ENCODE data around the gene TXNDC2.
"Not testable (repeated sequence)": the region's sequence is repeated elsewhere in the genome, so short reads cannot be mapped to it uniquely, and the experiment has no call there.

Gene TXNDC2

GRCh38 chr18:9856092-9856491, 29.7 kb upstream of the TXNDC2 start:
- H2BK15ac ChIP-seq (replicated peaks; ENCODE audit: low read depth) = no peak overlapping the region
- H2BK5ac ChIP-seq (ENCODE audit: low read length) = no peak overlapping the region
- no peak overlapping the region for H3K23ac ChIP-seq (ENCODE audit: low read length)
- H3K56ac ChIP-seq (ENCODE audit: low read length) = peak overlapping the region; percentile 2
- no peak overlapping the region for H3K9ac ChIP-seq (ENCODE audit: low read length)
- no peak overlapping the region for H2AK5ac ChIP-seq (ENCODE audit: low read length)
- no peaks in the 10 kb centered on the region for H3K79me2 ChIP-seq (ENCODE audit: control insufficient read depth, insufficient read depth, low read length)
- H3K27me3 ChIP-seq (ENCODE audit: insufficient read depth, low read length, poor library complexity) = no peaks in the 10 kb centered on the region
- H4K5ac ChIP-seq (ENCODE audit: low read length) = no peak overlapping the region
- no peak overlapping the region for H4K8ac ChIP-seq (ENCODE audit: low read depth, low read length)
- no peak overlapping the region for H3K4me3 ChIP-seq (ENCODE audit: low read length)
- H3K36me3 ChIP-seq (ENCODE audit: control insufficient read depth, insufficient read depth, low read length) = no peaks in the 10 kb centered on the region
- H3K4ac ChIP-seq (ENCODE audit: low read depth, low read length) = no peak overlapping the region
- H3K79me1 ChIP-seq (ENCODE audit: low read length) = no peaks in the 10 kb centered on the region
- no CpG with 5 or more reads among the region's 3 CpGs for WGBS (ENCODE audit: extremely low coverage, insufficient coverage, low lambda C conversion rate)
- H3K4me2 ChIP-seq (ENCODE audit: low read length) = no peak overlapping the region
- no peak overlapping the region for H3K18ac ChIP-seq (ENCODE audit: low read length)
- H3K27ac ChIP-seq (ENCODE audit: low read depth, low read length) = no peak overlapping the region
- H2BK120ac ChIP-seq (ENCODE audit: low read depth, low read length) = no peak overlapping the region
- no peak for DNase-seq
- no peaks in the 10 kb centered on the region for H3K4me1 ChIP-seq (ENCODE audit: control insufficient read depth, low read depth, low read length)

DNA sequence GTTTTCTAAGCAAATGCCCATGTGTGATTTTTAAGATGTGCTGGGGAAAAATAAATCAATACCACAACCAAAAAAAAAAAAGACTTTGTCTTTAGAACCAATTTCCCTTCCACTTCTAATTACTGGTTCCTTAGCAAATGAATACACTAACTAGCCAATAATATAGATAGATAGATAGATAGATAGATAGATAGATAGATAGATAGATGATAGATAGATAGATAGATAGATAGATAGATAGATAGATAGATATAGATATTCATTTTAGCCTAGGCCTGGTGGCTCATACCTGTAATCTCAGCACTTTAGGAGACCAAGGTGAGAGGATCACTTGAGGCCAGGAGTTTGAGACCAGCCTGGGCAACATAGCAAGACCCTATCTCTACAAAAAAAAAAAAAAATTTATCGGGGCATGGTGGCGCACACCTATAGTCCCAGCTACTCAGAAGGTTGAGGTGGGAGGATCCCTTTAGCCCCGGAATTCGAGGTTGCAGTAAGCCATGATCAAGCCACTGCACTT, 28.2 kb upstream of the TXNDC2 start:
- no CpG with 5 or more reads among the region's 4 CpGs for WGBS (ENCODE audit: extremely low coverage, insufficient coverage, low lambda C conversion rate)
- H3K4me1 ChIP-seq (ENCODE audit: control insufficient read depth, low read depth, low read length); H3K27ac ChIP-seq (ENCODE audit: low read depth, low read length): not testable (repeated sequence)

DNA sequence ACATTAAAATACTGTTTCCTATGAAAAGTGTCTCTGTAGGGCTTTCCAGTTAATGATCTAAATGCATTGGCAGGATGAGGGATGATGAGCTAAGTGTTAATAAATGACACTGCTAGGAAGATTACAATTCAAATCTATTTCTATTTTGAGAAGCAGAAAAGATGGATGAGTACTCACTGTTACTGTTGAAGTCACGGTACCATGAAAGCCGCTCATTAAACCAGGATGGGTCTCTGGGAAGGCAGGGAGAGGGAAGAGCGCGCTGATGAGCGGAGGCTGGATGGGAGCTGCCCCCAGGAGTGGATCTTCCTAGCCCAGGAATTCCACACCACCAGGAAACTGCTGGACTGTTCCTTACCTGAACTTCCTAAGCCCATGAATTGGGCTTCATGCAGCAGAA, 27.1 kb upstream of the TXNDC2 start:
- WGBS (ENCODE audit: extremely low coverage, insufficient coverage, low lambda C conversion rate) = no CpG with 5 or more reads among the region's 5 CpGs
- Histone ChIP-seq H3K4me3 (ENCODE audit: low read length) (no peak overlapping the region), H2BK5ac (ENCODE audit: low read length) (no peak overlapping the region), H3K79me2 (ENCODE audit: control insufficient read depth, insufficient read depth, low read length) (no peaks in the 10 kb centered on the region), H3K23ac (ENCODE audit: low read length) (no peak overlapping the region), H4K8ac (ENCODE audit: low read depth, low read length) (no peak overlapping the region), H3K27ac (ENCODE audit: low read depth, low read length) (no peak overlapping the region), H4K5ac (ENCODE audit: low read length) (no peak overlapping the region), H3K4me2 (ENCODE audit: low read length) (no peak overlapping the region), H2BK15ac (replicated peaks; ENCODE audit: low read depth) (no peak overlapping the region), H3K36me3 (ENCODE audit: control insufficient read depth, insufficient read depth, low read length) (no peaks in the 10 kb centered on the region), H2AK5ac (ENCODE audit: low read length) (no peak overlapping the region), H3K27me3 (ENCODE audit: insufficient read depth, low read length, poor library complexity) (no peaks in the 10 kb centered on the region), H3K4ac (ENCODE audit: low read depth, low read length) (no peak overlapping the region), H3K56ac (ENCODE audit: low read length) (no peak overlapping the region), H3K79me1 (ENCODE audit: low read length) (no peaks in the 10 kb centered on the region), H3K4me1 (ENCODE audit: control insufficient read depth, low read depth, low read length) (no peaks in the 10 kb centered on the region), H3K18ac (ENCODE audit: low read length) (no peak overlapping the region), H3K9ac (ENCODE audit: low read length) (no peak overlapping the region), H2BK120ac (ENCODE audit: low read depth, low read length) (no peak overlapping the region)
- DNase-seq = no peak

More for the DNA sequence above, 28.2 kb upstream of the TXNDC2 start:
- not testable (repeated sequence) for H2AK5ac ChIP-seq (ENCODE audit: low read length); DNase-seq; H3K56ac ChIP-seq (ENCODE audit: low read length); H4K5ac ChIP-seq (ENCODE audit: low read length); H3K9ac ChIP-seq (ENCODE audit: low read length); H3K79me1 ChIP-seq (ENCODE audit: low read length); H4K8ac ChIP-seq (ENCODE audit: low read depth, low read length); H3K27me3 ChIP-seq (ENCODE audit: insufficient read depth, low read length, poor library complexity); H3K23ac ChIP-seq (ENCODE audit: low read length); H3K79me2 ChIP-seq (ENCODE audit: control insufficient read depth, insufficient read depth, low read length); H2BK5ac ChIP-seq (ENCODE audit: low read length); H3K36me3 ChIP-seq (ENCODE audit: control insufficient read depth, insufficient read depth, low read length); H2BK15ac ChIP-seq (replicated peaks; ENCODE audit: low read depth); H3K18ac ChIP-seq (ENCODE audit: low read length); H2BK120ac ChIP-seq (ENCODE audit: low read depth, low read length); H3K4me3 ChIP-seq (ENCODE audit: low read length); H3K4ac ChIP-seq (ENCODE audit: low read depth, low read length); H3K4me2 ChIP-seq (ENCODE audit: low read length)

GRCh38 chr18:9859232-9859631, 26.5 kb upstream of the TXNDC2 start:
- Histone ChIP-seq H2BK5ac (ENCODE audit: low read length) (no peak overlapping the region), H4K8ac (ENCODE audit: low read depth, low read length) (no peak overlapping the region), H3K56ac (ENCODE audit: low read length) (no peak overlapping the region), H3K4ac (ENCODE audit: low read depth, low read length) (no peak overlapping the region), H2AK5ac (ENCODE audit: low read length) (no peak overlapping the region), H3K4me1 (ENCODE audit: control insufficient read depth, low read depth, low read length) (no peaks in the 10 kb centered on the region), H3K18ac (ENCODE audit: low read length) (no peak overlapping the region), H3K9ac (ENCODE audit: low read length) (no peak overlapping the region), H3K36me3 (ENCODE audit: control insufficient read depth, insufficient read depth, low read length) (no peaks in the 10 kb centered on the region), H3K27ac (ENCODE audit: low read depth, low read length) (no peak overlapping the region), H3K79me1 (ENCODE audit: low read length) (no peaks in the 10 kb centered on the region), H3K23ac (ENCODE audit: low read length) (no peak overlapping the region), H2BK15ac (replicated peaks; ENCODE audit: low read depth) (no peak overlapping the region), H4K5ac (ENCODE audit: low read length) (no peak overlapping the region), H3K79me2 (ENCODE audit: control insufficient read depth, insufficient read depth, low read length) (no peaks in the 10 kb centered on the region), H2BK120ac (ENCODE audit: low read depth, low read length) (no peak overlapping the region), H3K4me3 (ENCODE audit: low read length) (no peak overlapping the region), H3K27me3 (ENCODE audit: insufficient read depth, low read length, poor library complexity) (no peaks in the 10 kb centered on the region), H3K4me2 (ENCODE audit: low read length) (no peak overlapping the region)
- WGBS (ENCODE audit: extremely low coverage, insufficient coverage, low lambda C conversion rate) = no CpG with 5 or more reads among the region's 7 CpGs
- DNase-seq = no peak

DNA sequence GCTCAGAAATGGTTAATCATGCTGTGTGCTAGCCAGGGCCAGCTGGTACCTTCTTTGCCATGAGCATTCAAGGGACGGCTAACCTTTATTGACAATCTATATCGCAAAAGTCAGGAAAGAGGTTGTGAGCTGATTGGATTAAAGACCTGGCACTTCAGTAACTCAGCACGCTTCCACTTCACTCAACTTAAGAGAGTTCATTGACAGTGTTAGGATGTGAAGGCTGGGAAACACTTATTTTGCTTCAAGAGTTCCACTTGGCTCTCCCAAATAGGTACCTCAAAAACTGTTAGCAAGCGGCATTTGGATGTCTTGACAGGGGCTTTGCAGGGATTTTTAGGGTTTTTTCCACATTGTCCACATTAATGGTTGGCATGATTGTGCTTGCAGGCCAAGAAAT, 25.1 kb upstream of the TXNDC2 start:
- H3K4me1 ChIP-seq (ENCODE audit: control insufficient read depth, low read depth, low read length) = no peaks in the 10 kb centered on the region
- no peaks in the 10 kb centered on the region for H3K36me3 ChIP-seq (ENCODE audit: control insufficient read depth, insufficient read depth, low read length)
- no peak overlapping the region for H3K4me3 ChIP-seq (ENCODE audit: low read length)
- no peaks in the 10 kb centered on the region for H3K27me3 ChIP-seq (ENCODE audit: insufficient read depth, low read length, poor library complexity)
- DNase-seq = no peak
- H3K23ac ChIP-seq (ENCODE audit: low read length) = no peak overlapping the region
- H2BK15ac ChIP-seq (replicated peaks; ENCODE audit: low read depth) = no peak overlapping the region
- H3K27ac ChIP-seq (ENCODE audit: low read depth, low read length) = no peak overlapping the region
- H2AK5ac ChIP-seq (ENCODE audit: low read length) = no peak overlapping the region
- no peaks in the 10 kb centered on the region for H3K79me1 ChIP-seq (ENCODE audit: low read length)
- no CpG with 5 or more reads among the region's 4 CpGs for WGBS (ENCODE audit: extremely low coverage, insufficient coverage, low lambda C conversion rate)
- no peak overlapping the region for H3K9ac ChIP-seq (ENCODE audit: low read length)
- H2BK5ac ChIP-seq (ENCODE audit: low read length) = no peak overlapping the region
- H2BK120ac ChIP-seq (ENCODE audit: low read depth, low read length) = no peak overlapping the region
- no peak overlapping the region for H3K56ac ChIP-seq (ENCODE audit: low read length)
- no peak overlapping the region for H4K8ac ChIP-seq (ENCODE audit: low read depth, low read length)
- no peak overlapping the region for H3K4ac ChIP-seq (ENCODE audit: low read depth, low read length)
- H4K5ac ChIP-seq (ENCODE audit: low read length) = no peak overlapping the region
- no peak overlapping the region for H3K18ac ChIP-seq (ENCODE audit: low read length)
- no peak overlapping the region for H3K4me2 ChIP-seq (ENCODE audit: low read length)
- H3K79me2 ChIP-seq (ENCODE audit: control insufficient read depth, insufficient read depth, low read length) = no peaks in the 10 kb centered on the region

DNA sequence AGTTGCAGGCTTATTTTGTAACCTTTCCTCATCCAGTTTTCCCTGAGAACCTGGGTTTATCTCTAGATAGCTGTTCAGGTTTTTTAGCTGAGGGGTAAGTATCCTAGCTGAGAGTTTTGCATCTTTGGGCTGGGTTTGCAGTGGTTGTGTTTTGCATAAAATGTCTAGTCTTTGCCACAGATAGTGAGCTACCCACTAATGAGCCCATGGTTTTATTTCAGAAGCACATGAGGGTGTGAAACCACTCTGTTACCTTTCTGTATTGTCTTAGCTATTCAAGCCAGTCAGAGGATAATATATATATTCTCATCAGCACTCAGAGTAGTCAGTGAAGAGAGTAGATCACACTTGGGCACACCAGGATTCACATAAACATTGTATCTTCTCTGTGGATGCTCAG, 24.6 kb upstream of the TXNDC2 start:
- Histone ChIP-seq H3K27ac (ENCODE audit: low read depth, low read length) (no peak overlapping the region), H3K79me1 (ENCODE audit: low read length) (no peaks in the 10 kb centered on the region), H4K8ac (ENCODE audit: low read depth, low read length) (no peak overlapping the region), H3K36me3 (ENCODE audit: control insufficient read depth, insufficient read depth, low read length) (no peaks in the 10 kb centered on the region), H3K4me3 (ENCODE audit: low read length) (no peak overlapping the region), H3K56ac (ENCODE audit: low read length) (no peak overlapping the region), H3K4me2 (ENCODE audit: low read length) (no peak overlapping the region), H4K5ac (ENCODE audit: low read length) (no peak overlapping the region), H2BK120ac (ENCODE audit: low read depth, low read length) (no peak overlapping the region), H2AK5ac (ENCODE audit: low read length) (no peak overlapping the region), H3K18ac (ENCODE audit: low read length) (no peak overlapping the region), H2BK15ac (replicated peaks; ENCODE audit: low read depth) (no peak overlapping the region), H3K27me3 (ENCODE audit: insufficient read depth, low read length, poor library complexity) (no peaks in the 10 kb centered on the region), H3K79me2 (ENCODE audit: control insufficient read depth, insufficient read depth, low read length) (no peaks in the 10 kb centered on the region), H3K9ac (ENCODE audit: low read length) (no peak overlapping the region), H3K4me1 (ENCODE audit: control insufficient read depth, low read depth, low read length) (no peaks in the 10 kb centered on the region), H3K4ac (ENCODE audit: low read depth, low read length) (no peak overlapping the region), H3K23ac (ENCODE audit: low read length) (no peak overlapping the region), H2BK5ac (ENCODE audit: low read length) (no peak overlapping the region)
- DNase-seq = no peak

All from mesendoderm (in vitro differentiated cells).